Mucosa of descending colon (tissue), 3 donors: Measurements from ENCODE around the gene BMPER. TPM values are rescaled to one million over a fixed set of nuclear protein-coding genes. Genes with fewer than 3 reads are reported as not detected.
A peak's percentile ranks its signal among the peaks of the same experiment; 100 is the strongest.

Experiments used
- ATAC-seq: fragments of 200-7000 bp; cut with Tn5 transposase; one replicate; pipeline ENCODE4 v1.9.1; 2020; ENCODE audit warnings: mild to moderate bottlenecking, moderate library complexity
- DNase-seq, 3 donors: peaks; one replicate each; pipeline ENCODE4 v3.0.0-alpha.2; 2020
- H3K36me3 ChIP-seq: fragments of 200-600 bp; one replicate; pipeline ENCODE4 v1.8.0; 2021; ENCODE audit warnings: low read depth, mild to moderate bottlenecking
- H3K4me1 ChIP-seq: fragments of 200-600 bp; one replicate; pipeline ENCODE4 v1.8.0; 2021; ENCODE audit warnings: low read depth, mild to moderate bottlenecking
- H3K4me3 ChIP-seq: fragments of 200-600 bp; one replicate; pipeline ENCODE4 v1.8.0; 2021; ENCODE audit warnings: mild to moderate bottlenecking
- H3K9me3 ChIP-seq: fragments of 200-600 bp; one replicate; pipeline ENCODE4 v1.8.0; 2021; ENCODE audit warnings: mild to moderate bottlenecking
- CTCF ChIP-seq: fragments of 200-600 bp; IDR thresholded peaks from one replicate; pipeline ENCODE4 v1.8.0; 2022; ENCODE audit warnings: antibody characterized with exemption, mild to moderate bottlenecking
- intact Hi-C, 2 donors: fragments of 100-400 bp; cut with DNase I in 1 of 2; cut with micrococcal nuclease in 1 of 2; formaldehyde crosslinking; loops; one replicate each; pipeline versions ENCODE4 v1.11.0 to v1.11.1; 2022; cut with DNase I, micrococcal nuclease
- total RNA-seq, 3 donors: library from RNA; stranded (reverse); fragmentation: NEBNext Ultra II Directional in 2 of 3; extraction: Animal tissue kit (Norgen Biotek cat#: 25700) in 2 of 3; gene quantifications; one replicate each; pipeline versions ENCODE4 v1.2.1 to v1.2.4, GENCODE V29; 2021 to 2023
- donor health status: DM: no; HTN: no; CAD: no; lungs with moderate emphysema.
- donor health status: DM: no; HTN: no; CAD: no.
- donor health status: DM: no; HTN: yes; CAD: no.

The BMPER gene
- total RNA-seq, 3 donors from 2014 or later, result 1.3 to 2.0 (median 1.4) TPM

DNA sequence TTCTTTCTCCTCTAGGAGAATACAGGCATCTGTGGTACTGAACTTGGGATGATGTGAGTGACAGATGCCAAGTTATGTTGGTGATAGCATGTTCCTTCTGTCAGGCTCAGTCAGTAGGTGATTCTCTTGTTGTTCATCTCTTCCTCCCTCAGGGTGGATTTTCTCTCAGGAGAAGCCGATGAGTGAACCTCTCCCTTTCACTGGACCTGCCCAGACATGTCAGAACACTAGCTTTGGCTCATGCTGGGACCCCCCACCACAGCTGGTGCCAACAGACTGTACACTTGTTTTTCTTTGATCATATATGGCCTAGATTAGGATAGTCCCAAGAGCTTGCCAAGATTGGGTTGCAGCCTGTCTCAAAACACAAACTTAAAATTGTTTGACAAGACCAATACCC lies 129.4 kb downstream of the BMPER start:
- H3K9me3 ChIP-seq, result no peaks in the 10 kb centered on the region
- H3K4me3 ChIP-seq, result no peak overlapping the region
- H3K36me3 ChIP-seq, result no peaks in the 10 kb centered on the region
- H3K4me1 ChIP-seq, result peaks cover 8% of the 10 kb centered on the region
- TF ChIP-seq CTCF, result no peak
- DNase-seq (no peak), ATAC-seq (no peak)
- intact Hi-C loops, result no loop called here

DNA sequence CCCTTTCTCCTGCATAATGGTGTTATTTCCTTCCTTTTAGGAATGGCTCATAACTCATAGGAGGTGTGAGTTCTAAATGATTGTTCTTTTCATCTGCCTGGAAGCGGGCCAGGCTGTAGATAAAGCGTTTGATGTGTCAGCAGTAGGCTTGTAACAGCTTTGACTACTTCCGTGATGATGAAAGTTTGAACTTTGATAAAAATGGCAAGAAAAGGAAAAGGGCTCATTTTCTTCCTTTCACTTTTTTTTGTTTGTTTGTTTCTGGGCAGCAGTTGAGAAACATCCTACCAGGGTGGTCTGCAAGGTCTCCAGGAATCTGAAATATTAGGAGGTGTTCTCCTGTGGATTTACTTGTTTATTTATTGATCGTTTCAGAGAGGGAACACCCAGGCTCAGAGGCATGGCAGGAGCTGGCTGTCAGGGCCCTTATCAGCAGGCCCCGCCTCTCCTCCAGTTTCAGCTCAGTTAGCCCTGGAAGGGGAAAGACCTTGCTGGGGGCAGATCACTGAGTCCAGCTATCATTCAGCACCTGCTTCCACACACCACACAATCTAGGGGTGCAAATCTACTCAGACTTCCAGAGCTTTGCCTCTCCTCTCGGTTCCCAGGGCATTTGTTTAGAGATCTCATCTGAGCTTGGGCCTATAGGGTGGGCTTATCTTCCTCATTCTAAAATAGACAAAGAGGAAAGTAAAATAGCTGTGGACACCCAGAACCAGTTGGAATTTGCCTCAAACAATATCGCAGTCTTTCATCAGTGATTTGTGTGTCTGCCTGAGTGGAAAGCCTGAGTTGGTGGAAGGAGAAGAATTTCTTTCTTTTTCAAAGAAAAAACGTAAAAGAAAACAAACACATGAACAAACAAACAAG lies 130.9 kb downstream of the BMPER start:
- no peak overlapping the region for H3K4me3 ChIP-seq
- H3K36me3 ChIP-seq, result no peaks in the 10 kb centered on the region
- intact Hi-C loops, result no loop called here
- no peaks in the 10 kb centered on the region for H3K9me3 ChIP-seq
- TF ChIP-seq CTCF, result no peak
- ATAC-seq (peak; percentile 96), DNase-seq (peak; percentile 70 to 92 (median 75))
- H3K4me1 ChIP-seq, result peaks cover 8% of the 10 kb centered on the region

GRCh38 chr7:34036972-34037792 lies 131.8 kb downstream of the BMPER start:
- H3K4me3 ChIP-seq, result no peak overlapping the region
- TF ChIP-seq CTCF, result no peak
- no peaks in the 10 kb centered on the region for H3K36me3 ChIP-seq
- intact Hi-C loops, result no loop called here
- H3K9me3 ChIP-seq, result no peaks in the 10 kb centered on the region
- ATAC-seq (no peak), DNase-seq (no peak)
- H3K4me1 ChIP-seq, result peaks cover 8% of the 10 kb centered on the region

- no peak overlapping the region for H3K4me3 ChIP-seq
- no peaks in the 10 kb centered on the region for H3K9me3 ChIP-seq
- no peak for TF ChIP-seq CTCF
- peaks cover 8% of the 10 kb centered on the region for H3K4me1 ChIP-seq
- ATAC-seq, result no peak
- no peak for DNase-seq
- intact Hi-C loops, result no loop called here
- H3K36me3 ChIP-seq, result no peaks in the 10 kb centered on the region
These were observed 133.6 kb downstream of the BMPER start for GRCh38 chr7:34038816-34039470.

- no peak for TF ChIP-seq CTCF
- H3K4me1 ChIP-seq, result peaks cover 3% of the 10 kb centered on the region
- DNase-seq (no peak), ATAC-seq (no peak)
- no peaks in the 10 kb centered on the region for H3K36me3 ChIP-seq
- intact Hi-C loops, result no loop called here
- H3K9me3 ChIP-seq, result no peaks in the 10 kb centered on the region
- H3K4me3 ChIP-seq, result no peak overlapping the region
These were observed 136.4 kb downstream of the BMPER start for GRCh38 chr7:34041707-34042106.
